K562 (cell line): ENCODE measurements around the gene FAM24B. TPM values are rescaled to one million over a fixed set of nuclear protein-coding genes. Genes with fewer than 3 reads are reported as not detected.

Experiments used
- ATAC-seq: fragments of 200-7000 bp; cut with Tn5 transposase; 3 replicates; pipeline ENCODE4 v1.9.1; 2020; ENCODE audit warnings: moderate library complexity
- BruUV-seq: library from RNA; stranded (reverse); fragments of 400-500 nt; replicated peaks from 2 replicates; lab custom pipeline; 2021; lab: Mats Ljungman, UMichigan
- CTCF ChIA-PET: fragments of 300-600 bp; formaldehyde crosslinking; extraction: SDS; loops from one replicate; lab custom pipeline; 2021; ENCODE audit warnings: low intra/inter-chr PET ratio; lab: Yijun Ruan, JAX
- POLR2A ChIA-PET: fragments of 300-600, 350-650 bp; sonication (Branson Sonifier 250); formaldehyde crosslinking; extraction: SDS; loops from one replicate; lab custom pipeline; 2021; ENCODE audit warnings: antibody characterized with exemption, inconsistent platforms; lab: Yijun Ruan, JAX
- DNase-seq, 4 experiments: peaks; one replicate each; pipeline versions ENCODE4 v3.0.0 to v3.0.0-alpha.2; 2011 to 2018; ENCODE audit warnings: low spot score in 3 of 4, mixed read lengths in 3 of 4; ENCODE audit errors: extremely low read depth in 1 of 4
- FAIRE-seq: peaks from 2 replicates; lab custom pipeline; 2011; peaks lifted over from hg19 to GRCh38; lab: Jason Lieb, UNC
- H2AFZ ChIP-seq: 2 replicates; pipeline ENCODE4 v1.6.0; 2011; ENCODE audit warnings: low read depth, low read length, control low read depth, inconsistent platforms
- H3K27ac ChIP-seq: fragments of 200-600 bp; 3 replicates; pipeline ENCODE4 v1.8.0; 2011; ENCODE audit warnings: low read depth, mild to moderate bottlenecking, control low read depth, inconsistent platforms, low read length, moderate library complexity, mixed read lengths; ENCODE audit errors: extremely low read depth
- H3K27me3 ChIP-seq, 2 experiments: fragments of 300-600 bp in 1 of 2; 2 replicates in 1 of 2; 3 replicates in 1 of 2; pipeline versions ENCODE4 v1.6.0 to v1.8.0; 2011; ENCODE audit warnings: inconsistent platforms in 2 of 2, low read length in 2 of 2, mild to moderate bottlenecking in 1 of 2, mixed read lengths in 1 of 2, moderate library complexity in 1 of 2; ENCODE audit not compliant: control insufficient read depth in 2 of 2, insufficient read depth in 2 of 2
- H3K36me3 ChIP-seq: fragments of 300-600 bp; 3 replicates; pipeline ENCODE4 v1.8.0; 2011; ENCODE audit warnings: mild to moderate bottlenecking, low read length, inconsistent platforms; ENCODE audit not compliant: control insufficient read depth, insufficient read depth
- H3K4me1 ChIP-seq, 2 experiments: fragments of 200-600 bp in 1 of 2; replicated peaks in 1 of 2; 2 replicates in 1 of 2; 3 replicates in 1 of 2; pipeline versions ENCODE4 v1.5.1 to v1.8.0; 2011; ENCODE audit warnings: inconsistent platforms in 2 of 2, low read length in 2 of 2, mild to moderate bottlenecking in 1 of 2, mixed read lengths in 1 of 2, moderate library complexity in 1 of 2; ENCODE audit not compliant: control insufficient read depth in 2 of 2, insufficient read depth in 2 of 2
- H3K4me2 ChIP-seq: 2 replicates; pipeline ENCODE4 v1.6.1; 2011; ENCODE audit warnings: low read length, control low read depth, inconsistent platforms, mixed read lengths; ENCODE audit not compliant: insufficient read depth
- H3K4me3 ChIP-seq: fragments of 200-600 bp; sonication (generic), shearing (Covaris generic); 2 replicates; pipeline ENCODE4 v1.5.1; 2016; ENCODE audit warnings: control low read depth, inconsistent platforms
- H3K79me2 ChIP-seq: fragments of 200-600 bp; 3 replicates; pipeline ENCODE4 v1.8.0; 2011; ENCODE audit warnings: low read length, inconsistent platforms; ENCODE audit not compliant: control insufficient read depth, insufficient read depth
- H3K9ac ChIP-seq, 2 experiments: 2 replicates each; pipeline versions ENCODE4 v1.6.0 to v1.6.1; 2011; ENCODE audit warnings: low read depth in 2 of 2, low read length in 2 of 2, control low read depth in 1 of 2, inconsistent platforms in 1 of 2, mild to moderate bottlenecking in 1 of 2, mixed read lengths in 1 of 2; ENCODE audit not compliant: insufficient read depth in 1 of 2
- H3K9me1 ChIP-seq: one replicate; pipeline ENCODE4 v1.6.0; 2011; ENCODE audit warnings: inconsistent platforms, mild to moderate bottlenecking, low read length, moderate library complexity; ENCODE audit not compliant: control insufficient read depth, insufficient read depth
- H3K9me3 ChIP-seq: replicated peaks from 2 replicates; pipeline ENCODE4 v1.5.1; 2011; ENCODE audit warnings: low read depth, low read length, inconsistent platforms; ENCODE audit not compliant: control insufficient read depth, insufficient read depth
- H4K20me1 ChIP-seq: replicated peaks from 2 replicates; pipeline ENCODE4 v1.6.1; 2011; ENCODE audit warnings: low read length, inconsistent platforms, mixed read lengths; ENCODE audit not compliant: control insufficient read depth, insufficient read depth
- ATF1 ChIP-seq, 2 experiments: fragments of 450-650 bp in 1 of 2; IDR thresholded peaks; 2 replicates each; pipeline ENCODE4 v1.6.1; 2016; ENCODE audit warnings: missing compliant biosample characterization in 1 of 2, missing genetic modification characterization in 1 of 2
- CBFA2T2 ChIP-seq: fragments of 450-650 bp; conservative IDR thresholded peaks from 2 replicates; pipeline ENCODE4 v1.6.1; 2017; ENCODE audit warnings: mild to moderate bottlenecking
- CBFA2T3 ChIP-seq: fragments of 450-650 bp; IDR thresholded peaks from 2 replicates; pipeline ENCODE4 v1.6.1; 2017
- HNRNPLL ChIP-seq: fragments of 200-400 bp; formaldehyde crosslinking; IDR thresholded peaks from 2 replicates; pipeline ENCODE4 v1.6.1; 2017; ENCODE audit warnings: low read length, low read depth, mild to moderate bottlenecking; ENCODE audit not compliant: poor library complexity, severe bottlenecking
- KLF10 ChIP-seq: fragments of 250-450 bp; sonication (Bioruptor Pico); IDR thresholded peaks from 2 replicates; pipeline ENCODE4 v1.6.1; 2021; ENCODE audit warnings: matching md5 sums
- POLR2G ChIP-seq: fragments of 200-400 bp; formaldehyde crosslinking; IDR thresholded peaks from 2 replicates; pipeline ENCODE4 v1.6.1; 2017; ENCODE audit warnings: low read depth, mild to moderate bottlenecking, antibody characterized with exemption, low read length, moderate library complexity
- TAF1 ChIP-seq: IDR thresholded peaks from 2 replicates; pipeline ENCODE4 v1.6.1; 2011; ENCODE audit warnings: mild to moderate bottlenecking, low read length, moderate library complexity; ENCODE audit not compliant: insufficient read depth, control insufficient read depth, severe bottlenecking; ENCODE audit errors: extremely low read depth
- TCF3 ChIP-seq: sonication (generic); formaldehyde crosslinking; IDR thresholded peaks from 2 replicates; pipeline ENCODE4 v1.4.0; 2020; ENCODE audit warnings: mild to moderate bottlenecking, missing genetic modification reagents
- XRCC3 ChIP-seq: fragments of 450-650 bp; IDR thresholded peaks from 2 replicates; pipeline ENCODE4 v1.6.1; 2017; ENCODE audit warnings: mild to moderate bottlenecking, moderate library complexity
- ZNF583 ChIP-seq: fragments of 250-450 bp; sonication (Bioruptor Pico); IDR thresholded peaks from 2 replicates; pipeline ENCODE4 v1.4.0; 2020
- ZNF780A ChIP-seq: fragments of 250-450 bp; sonication (Bioruptor Pico); IDR thresholded peaks from 2 replicates; pipeline ENCODE4 v1.5.0; 2021; ENCODE audit warnings: mild to moderate bottlenecking
- WGBS: fragments of 100-300 bp; shearing (Covaris generic); methylation state at CpG from one replicate; pipeline ENCODE4 v1.1.6; 2016; ENCODE audit warnings: low coverage, mixed read lengths; ENCODE audit not compliant: insufficient coverage; ENCODE audit errors: missing lambda C conversion rate; 5-methylcytosine and 5-hydroxymethylcytosine counted together
- in situ Hi-C: fragments of 300-500 bp; cut with MboI; formaldehyde crosslinking; loops from 4 replicates; pipeline ENCODE4 v1.15.0; 2018; ENCODE audit warnings: inconsistent platforms, mixed read lengths
- intact Hi-C: fragments of 100-400 bp; cut with micrococcal nuclease; formaldehyde crosslinking; loops from 2 replicates; pipeline ENCODE4 v1.14.2; 2022
- polyA plus RNA-seq, 8 experiments: library from polyadenylated mRNA; depleted of rRNA in 4 of 8; stranded (reverse) in 5 of 8; unstranded in 3 of 8; fragments of >200 nt; fragmentation: Nextera tagmentation in 2 of 8; fragmentation: Illumina TruSeq in 1 of 8; extraction: Ambion mirVana in 2 of 8; extraction: Trizol in 1 of 8; gene quantifications; 2 replicates each; pipeline versions ENCODE4 v1.2.1 to v1.2.3, GENCODE V29; 2011 to 2014; ENCODE audit warnings: inconsistent platforms in 1 of 8, missing spikeins in 1 of 8
- total RNA-seq, 7 experiments: library from RNA; depleted of rRNA in 6 of 7; stranded (reverse); fragments of >200 nt in 6 of 7; fragmentation: Illumina TruSeq in 2 of 7; extraction: Trizol in 2 of 7; gene quantifications; 2 replicates each; pipeline versions ENCODE4 v1.2.1 to v1.2.3, GENCODE V29; 2011 to 2021; ENCODE audit warnings: low replicate concordance in 1 of 7

The FAM24B gene
- total and polyA plus RNA-seq, 9 of the 15 experiments (the other 6 are each of a cell fraction or from before 2014, with no cell fraction given), result 6.0 to 19.6 (median 9.2) TPM

GRCh38 chr10:122847782-122848604 lies 31.4 kb downstream of the FAM24B start (continued):
- no peak for TF ChIP-seq TAF1
- TF ChIP-seq XRCC3, result no peak
- TF ChIP-seq ZNF780A (CRISPR knock-in tag), result no peak
- TF ChIP-seq ATF1 (CRISPR knock-in tag; IDR thresholded peaks at IDR 0.05), result no peak
- no peak for TF ChIP-seq ATF1 (tag; IDR thresholded peaks at IDR 0.05)
- TF ChIP-seq CBFA2T2, result 0 out of 2 replicates have a peak, but pooled peaks have one; percentile 22
- TF ChIP-seq CBFA2T3, result peak; percentile 40; the same call in 1 of the 2 replicates
- no peak for TF ChIP-seq ZNF583 (CRISPR knock-in tag)
- peak; percentile 25; the same call in 1 of the 2 replicates for TF ChIP-seq TCF3 (CRISPR knock-in tag)
- TF ChIP-seq POLR2G, result 0 out of 2 replicates have a peak, but pooled peaks have one; percentile 32
- no peak for TF ChIP-seq KLF10

GRCh38 chr10:122845783-122846332 lies 33.5 kb downstream of the FAM24B start, which contains the start of gene CUZD1:
CUZD1 (minus strand) TSS chr10:122845857; CDS start chr10:122845843, 14 bp downstream.
- Histone ChIP-seq H3K27ac (no peak within 1 kb of the TSS), H3K9ac (no peak within 1 kb of the TSS), H3K27me3 (no peaks in the 10 kb centered on the region), H3K36me3 (peaks cover 19% of the 10 kb centered on the region; the same call in 2 of the 3 replicates), H3K9me3 (no peaks in the 10 kb centered on the region), H3K4me2 (no peak within 1 kb of the TSS), H3K9me1 (no peaks in the 10 kb centered on the region), H2AFZ (no peak within 1 kb of the TSS), H4K20me1 (no peaks in the 10 kb centered on the region), H3K4me1 (no peaks in the 10 kb centered on the region; a peak in 1 of 5 replicates), H3K79me2 (no peaks in the 10 kb centered on the region), H3K4me3 (no peak within 1 kb of the TSS)
- ATAC-seq (no peak), FAIRE-seq (no peak), DNase-seq (no peak)
- 100% methylated on average over 4 of the region's 5 CpGs for WGBS
- in situ Hi-C loops (no loop called here), intact Hi-C loops (no loop called here)
- TF ChIP-seq HNRNPLL, result no peak
- ChIA-PET POLR2A (interaction anchor here (0.8 kb wide), 1 partner anchor 34 kb away, joined by 5 read pairs; no protein-coding TSS in a partner anchor), CTCF (no interaction called here)
- BruUV-seq, result no TSS peak
